GM04503 (cell line): ENCODE data around the gene NUDCD2.

ENCODE experiments used
- DNase-seq: peaks from one replicate; pipeline ENCODE4 v3.0.0-alpha.2; 2012; ENCODE audit warnings: low read depth

Gene NUDCD2, protein sequence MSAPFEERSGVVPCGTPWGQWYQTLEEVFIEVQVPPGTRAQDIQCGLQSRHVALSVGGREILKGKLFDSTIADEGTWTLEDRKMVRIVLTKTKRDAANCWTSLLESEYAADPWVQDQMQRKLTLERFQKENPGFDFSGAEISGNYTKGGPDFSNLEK

DNA sequence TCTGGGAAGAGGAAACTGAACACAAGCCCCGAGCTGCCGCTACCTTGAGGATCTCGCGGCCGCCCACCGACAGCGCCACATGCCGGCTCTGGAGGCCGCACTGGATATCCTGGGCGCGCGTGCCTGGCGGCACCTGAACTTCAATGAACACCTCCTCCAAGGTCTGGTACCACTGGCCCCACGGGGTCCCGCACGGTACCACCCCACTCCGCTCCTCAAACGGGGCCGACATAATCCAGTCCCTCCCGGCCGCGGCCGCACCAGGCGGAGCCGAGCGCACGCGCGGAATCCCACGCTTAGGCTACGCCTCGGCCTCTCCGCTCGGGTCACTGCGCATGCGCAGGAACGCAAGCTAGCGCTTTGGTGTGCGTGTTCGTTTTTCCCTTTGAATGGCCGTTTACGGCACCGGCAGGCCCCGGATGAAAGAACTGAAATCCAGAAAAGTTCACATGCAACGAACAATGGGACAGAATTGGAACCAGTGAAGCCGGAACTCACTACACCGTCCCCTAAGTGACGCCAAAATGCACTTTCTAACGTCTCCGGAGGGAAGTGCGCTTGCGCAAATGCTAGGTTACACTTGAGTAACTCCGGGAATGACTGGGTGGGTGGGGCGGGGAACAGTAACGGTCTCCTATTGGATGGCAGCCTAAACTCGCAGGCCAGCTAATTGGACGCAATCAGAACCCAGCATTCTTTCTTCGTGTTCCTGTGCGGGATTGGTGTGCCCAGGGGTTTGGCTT lies at the start of gene NUDCD2:
TSS of gene NUDCD2 (minus strand) at position 284 of the 743 bp plus-strand sequence. CDS start at position 232, 52 bp downstream.
- DNase-seq: peak; percentile 94

DNA sequence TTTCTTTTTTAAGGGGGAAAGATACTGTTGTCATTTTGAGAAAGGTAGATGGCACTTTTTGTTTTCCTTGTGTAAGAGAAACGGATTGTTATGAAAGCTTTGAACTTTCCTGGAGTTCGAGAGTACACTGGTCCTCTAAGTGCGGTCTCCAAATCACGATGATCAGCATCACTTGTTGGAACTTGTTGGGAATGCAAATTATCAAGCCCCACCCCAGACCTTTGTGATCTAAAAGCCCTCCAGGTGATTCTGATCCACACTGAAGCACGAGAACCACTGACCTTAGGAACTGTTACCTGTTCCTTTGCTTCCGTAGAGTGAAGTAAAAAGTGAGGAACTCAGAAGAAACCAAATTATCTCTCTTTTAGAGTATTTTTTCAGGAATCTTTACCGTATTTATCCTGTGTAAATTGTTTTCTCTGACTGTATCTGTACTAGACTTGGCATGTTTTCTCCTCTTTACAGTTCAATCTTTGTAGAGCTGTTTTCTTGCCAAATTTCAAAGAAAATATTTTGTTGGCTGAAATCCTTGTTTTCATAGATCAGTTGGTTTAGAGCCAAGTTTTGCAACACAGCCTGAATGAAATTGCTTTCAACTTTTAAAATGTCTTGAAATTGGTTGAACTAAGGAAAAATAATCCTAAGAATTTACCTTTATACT lies 49.5 kb upstream of the NUDCD2 start:
- DNase-seq: no peak

DNA sequence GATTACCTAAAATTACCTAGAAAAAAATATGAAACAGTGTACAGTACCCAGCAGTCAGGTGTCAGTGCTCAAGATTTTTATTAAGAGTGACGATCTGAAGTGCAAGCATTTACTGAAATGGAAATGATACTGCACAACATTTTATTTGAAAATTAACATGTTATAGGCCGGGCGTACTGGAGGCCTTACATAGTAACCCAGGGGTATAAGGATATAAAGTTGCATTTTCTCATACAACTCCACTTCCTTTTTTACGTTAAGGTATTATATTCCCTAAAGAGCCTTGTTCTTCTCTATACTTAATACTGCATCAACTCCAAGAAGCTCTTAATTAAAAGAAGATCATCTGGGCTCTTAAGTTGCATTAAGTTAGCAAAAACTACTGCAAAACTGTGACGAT lies 48.9 kb upstream of the NUDCD2 start:
- DNase-seq: no peak

DNA sequence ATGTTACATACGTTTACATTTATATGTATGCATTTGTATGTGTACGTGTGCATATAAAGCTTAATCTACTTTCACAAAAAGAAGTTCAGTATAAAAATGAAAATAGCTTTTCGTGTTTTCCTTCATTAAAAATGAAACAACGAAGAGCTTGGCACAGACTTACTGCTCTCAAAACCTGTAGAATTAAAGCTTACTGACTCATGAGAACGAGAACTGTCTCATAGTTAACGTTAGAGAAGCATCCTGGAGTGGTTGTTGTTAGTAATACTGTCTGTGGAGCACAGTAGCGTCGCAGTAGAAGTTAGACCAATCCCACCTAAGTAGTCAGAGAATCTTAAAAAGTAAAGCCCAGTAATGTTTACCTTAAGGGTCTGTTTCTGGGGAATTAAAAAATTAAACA lies 46.8 kb upstream of the NUDCD2 start:
- no peak for DNase-seq

DNA sequence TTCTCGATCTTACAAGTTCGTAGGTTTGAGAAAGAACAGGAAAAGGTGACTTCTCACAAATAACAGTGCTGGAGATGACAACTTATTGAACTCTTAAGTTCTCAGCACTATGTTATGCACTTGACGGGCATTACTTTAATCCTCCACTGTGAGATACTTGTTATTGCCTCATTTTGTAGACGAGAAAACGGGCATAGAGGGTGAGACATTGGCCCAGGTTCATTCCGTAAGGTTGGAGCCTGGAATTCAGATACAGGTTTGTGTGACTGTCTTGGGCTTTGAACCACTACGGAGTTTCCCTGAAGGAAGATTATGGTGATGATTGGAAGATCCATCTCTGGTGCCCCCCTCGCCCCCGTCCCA lies 46.2 kb upstream of the NUDCD2 start:
- no peak for DNase-seq

DNA sequence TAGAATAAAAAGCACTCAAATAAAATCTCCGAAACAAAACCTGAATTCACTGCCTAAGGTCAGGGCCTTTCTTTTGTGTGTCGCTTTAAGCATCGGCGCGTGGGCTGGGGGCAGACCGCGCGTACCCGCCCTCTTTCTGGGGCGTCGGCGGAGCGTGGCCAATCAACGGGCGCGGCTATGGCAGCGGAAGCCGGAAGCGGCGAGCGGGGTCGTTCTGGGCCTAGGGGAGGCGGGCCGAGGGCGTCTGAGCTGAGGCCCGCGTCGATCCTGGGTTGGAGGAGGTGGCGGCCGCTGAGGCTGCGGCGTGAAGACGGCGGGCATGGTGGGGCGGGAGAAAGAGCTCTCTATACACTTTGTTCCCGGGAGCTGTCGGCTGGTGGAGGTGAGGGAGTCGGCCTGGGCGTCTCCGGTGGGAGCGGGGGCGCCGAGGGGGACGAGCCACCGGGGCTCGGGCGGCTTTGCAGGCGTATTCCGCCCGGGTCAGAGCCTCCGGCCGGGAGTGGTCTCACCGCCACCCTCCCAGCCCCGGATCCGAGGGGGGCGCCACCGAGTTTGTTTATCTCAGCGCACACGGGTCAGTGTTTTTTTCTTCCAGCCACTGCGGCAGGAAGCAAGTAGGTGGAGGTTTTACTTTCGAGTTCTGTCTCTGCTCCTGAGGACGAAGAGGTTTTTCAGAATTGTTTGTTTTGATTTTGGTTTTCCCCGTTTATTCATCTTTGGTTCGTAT lies 45.6 kb upstream of the NUDCD2 start, which contains the start of gene MAT2B:
TSS of gene MAT2B (plus strand) at position 252 of the 727 bp plus-strand sequence. CDS start at position 320, 68 bp downstream.
- DNase-seq: no peak

DNA sequence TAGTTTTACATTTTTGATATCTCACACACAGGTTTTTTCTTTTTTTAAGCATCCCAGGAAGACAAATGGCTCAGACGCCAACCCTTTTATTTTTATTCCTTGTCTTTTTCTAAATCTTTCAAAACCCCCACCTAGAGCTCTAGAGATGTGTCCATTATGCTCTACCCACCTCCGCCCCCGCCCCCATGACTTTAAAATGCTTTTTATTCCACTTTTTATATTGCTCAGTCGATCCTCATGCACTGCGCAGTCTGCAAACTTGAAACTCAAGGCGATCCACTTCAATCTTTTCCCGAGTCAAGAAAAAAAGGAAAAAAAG lies 45.1 kb upstream of the NUDCD2 start:
- DNase-seq: no peak

DNA sequence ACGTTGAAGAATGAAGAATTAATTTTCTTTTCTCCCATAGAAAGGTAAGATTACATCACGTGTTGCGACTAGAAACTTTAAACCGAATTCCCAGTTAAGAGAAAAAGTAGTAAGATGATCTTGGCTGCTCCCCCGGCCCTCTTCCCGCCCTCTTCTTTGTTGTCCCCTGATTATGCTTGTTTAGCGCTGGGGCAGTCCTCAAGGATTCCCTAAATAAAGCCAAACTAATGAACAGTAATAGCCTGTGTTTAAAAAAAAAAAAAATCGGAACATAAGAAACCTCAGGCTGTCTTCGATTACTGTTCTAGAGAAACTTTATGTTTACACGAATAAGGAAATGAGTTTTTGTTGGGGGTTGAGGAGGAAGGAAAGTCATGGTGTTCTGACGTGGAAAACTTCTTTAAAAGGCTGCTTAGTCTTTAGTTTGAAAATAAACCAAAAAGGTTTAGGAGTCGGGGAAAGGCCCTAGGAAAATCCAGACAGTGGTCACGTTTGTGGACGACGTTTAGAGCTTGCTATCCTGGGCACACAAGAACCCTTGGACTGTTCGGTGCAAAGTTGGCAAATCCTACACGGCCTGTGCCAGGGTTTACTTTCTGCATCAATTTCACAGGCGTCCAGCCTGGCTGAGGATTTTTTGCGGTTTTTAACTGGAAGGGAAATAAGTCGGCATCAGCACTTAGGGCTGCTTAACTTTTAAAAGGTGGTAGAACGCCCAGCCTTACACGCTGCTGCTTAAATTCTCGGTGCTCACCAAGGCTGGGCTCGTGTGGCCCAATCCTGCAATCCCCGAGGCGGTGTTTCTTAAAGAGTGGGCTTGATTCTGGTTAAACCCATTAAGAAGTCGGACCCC lies 44.4 kb upstream of the NUDCD2 start:
- DNase-seq: no peak

DNA sequence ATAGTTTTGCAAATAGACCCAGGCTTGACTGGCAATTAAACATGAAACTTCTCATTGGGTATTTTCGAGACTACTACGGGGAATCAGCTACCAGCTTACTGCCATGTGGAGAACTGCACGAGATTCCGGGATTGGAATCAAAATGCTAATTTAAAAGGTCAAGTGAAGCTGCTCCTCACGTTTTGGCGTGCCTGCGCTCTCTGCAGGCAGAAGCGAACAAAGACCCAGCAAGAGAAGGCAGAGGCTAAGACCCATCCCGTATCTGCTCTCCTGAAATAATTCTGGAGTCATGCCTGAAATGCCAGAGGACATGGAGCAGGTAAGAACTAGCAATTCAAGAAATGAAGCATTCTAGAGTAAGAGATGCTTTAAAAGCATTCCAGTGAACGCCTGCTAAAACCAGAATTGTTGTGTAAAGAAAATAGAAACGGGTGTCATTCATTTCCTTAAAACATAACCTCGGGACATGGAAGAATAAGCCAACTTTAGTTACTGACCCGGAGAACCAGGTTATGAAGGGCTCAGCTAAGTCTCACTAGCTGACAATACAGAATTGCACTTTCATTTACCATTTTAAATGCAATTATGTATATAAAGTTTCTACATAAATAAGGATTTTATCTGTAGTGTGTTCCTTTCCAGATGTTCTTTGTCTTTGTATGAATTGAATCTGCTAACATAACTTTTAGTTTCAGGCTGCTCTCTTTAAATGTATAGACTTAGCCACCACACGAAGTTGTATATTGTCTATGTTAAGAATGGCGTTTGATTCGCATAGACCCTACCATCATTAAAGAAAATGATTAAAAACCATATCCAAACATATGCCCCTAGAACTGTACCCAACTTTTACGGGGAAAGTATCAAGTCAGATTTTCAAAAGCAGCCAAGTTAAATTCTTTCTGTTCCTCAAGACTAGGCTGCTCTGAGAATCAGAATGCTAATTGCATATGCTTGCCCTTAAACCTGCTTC lies 43.5 kb upstream of the NUDCD2 start:
- no peak for DNase-seq

DNA sequence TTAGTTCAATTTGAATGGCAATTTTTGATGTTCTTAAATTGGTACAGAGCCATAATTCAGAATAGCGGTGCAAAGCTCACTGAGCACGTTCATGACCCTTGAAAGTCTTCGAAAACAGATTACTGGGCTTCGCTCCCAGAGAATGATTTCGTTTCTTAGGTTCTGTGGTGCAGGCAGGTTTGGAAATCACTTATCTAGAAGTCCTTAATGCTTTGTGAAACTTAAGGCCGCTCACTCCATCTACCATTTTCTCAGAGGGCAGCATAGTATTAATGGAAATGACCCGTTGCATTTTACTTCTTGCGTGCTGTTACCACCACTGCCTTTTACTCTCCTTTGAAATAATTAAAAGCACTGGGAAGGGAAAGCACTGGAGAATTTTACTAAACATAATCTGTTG lies 42.6 kb upstream of the NUDCD2 start:
- no peak for DNase-seq

DNA sequence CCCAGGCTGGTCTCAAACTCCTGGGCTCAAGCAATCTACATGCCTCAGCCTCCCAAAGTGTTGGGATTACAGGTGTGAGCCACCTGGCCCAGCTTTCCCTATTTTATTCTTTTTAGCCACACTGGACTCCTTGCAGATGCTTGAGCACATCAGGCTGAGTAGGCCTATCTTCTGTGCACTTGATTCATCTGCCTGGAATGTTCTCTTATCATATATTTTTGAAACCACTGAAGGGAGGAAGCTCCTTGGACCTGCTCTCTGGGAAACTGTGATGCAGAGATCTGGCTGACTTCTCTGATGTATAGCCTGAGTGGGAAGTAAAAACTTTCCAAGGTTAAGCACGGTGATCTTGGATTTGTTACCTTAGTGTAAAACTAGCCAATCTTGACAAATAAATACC lies 39.0 kb upstream of the NUDCD2 start:
- DNase-seq: no peak

DNA sequence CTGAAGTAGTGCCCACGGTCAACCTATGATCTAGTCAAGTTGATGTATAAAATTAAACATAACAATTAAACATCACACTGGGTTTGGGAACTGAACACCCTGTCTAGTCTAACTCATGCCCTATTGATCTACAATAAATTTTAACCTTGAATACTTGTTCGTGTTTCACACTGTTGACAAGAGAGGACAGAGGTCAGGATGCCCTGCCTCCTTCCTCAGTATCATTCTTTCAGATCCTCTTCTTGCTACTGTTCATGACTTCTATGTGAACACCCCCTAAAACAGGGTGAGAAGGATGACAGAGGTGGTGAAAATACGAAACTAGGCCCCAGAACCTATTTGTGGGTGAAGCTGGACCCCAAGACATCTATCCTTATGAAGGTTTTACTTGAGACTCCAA lies 37.4 kb upstream of the NUDCD2 start:
- no peak for DNase-seq

DNA sequence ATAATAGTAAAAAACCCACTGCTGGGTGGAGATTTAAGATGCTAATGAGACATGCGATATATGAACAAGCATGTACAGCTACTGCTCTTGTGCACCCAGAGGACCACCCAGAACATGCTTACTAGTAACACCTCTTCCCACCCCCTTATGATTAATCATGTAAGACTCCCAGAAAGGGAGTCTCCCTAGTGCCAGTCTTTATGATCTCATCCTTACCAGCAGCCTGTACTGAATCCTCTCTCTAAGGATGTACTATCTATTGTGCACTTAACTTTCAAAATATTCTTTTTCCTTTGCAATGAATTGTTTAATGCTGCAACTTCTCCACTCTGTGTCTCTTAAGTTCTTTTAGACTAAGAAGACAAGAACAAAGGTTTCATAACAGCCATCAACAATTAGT lies 36.4 kb upstream of the NUDCD2 start:
- DNase-seq: no peak

DNA sequence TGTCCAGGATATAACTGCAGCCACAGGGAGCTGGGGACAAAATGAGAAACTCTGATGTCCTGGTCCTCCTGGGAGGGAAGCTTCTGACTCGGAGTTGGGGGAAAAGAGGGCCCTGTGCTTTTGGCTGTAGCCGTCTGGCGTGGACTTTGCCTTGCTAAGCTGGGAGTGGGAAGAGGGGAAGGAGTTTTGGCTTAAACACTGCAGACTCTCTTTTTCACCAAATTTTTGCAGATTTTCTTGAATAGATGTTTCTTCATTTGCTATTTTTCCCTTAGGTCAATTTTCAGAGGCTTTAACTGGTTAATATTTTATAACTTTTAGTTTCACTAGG lies 29.8 kb upstream of the NUDCD2 start:
- DNase-seq: no peak

DNA sequence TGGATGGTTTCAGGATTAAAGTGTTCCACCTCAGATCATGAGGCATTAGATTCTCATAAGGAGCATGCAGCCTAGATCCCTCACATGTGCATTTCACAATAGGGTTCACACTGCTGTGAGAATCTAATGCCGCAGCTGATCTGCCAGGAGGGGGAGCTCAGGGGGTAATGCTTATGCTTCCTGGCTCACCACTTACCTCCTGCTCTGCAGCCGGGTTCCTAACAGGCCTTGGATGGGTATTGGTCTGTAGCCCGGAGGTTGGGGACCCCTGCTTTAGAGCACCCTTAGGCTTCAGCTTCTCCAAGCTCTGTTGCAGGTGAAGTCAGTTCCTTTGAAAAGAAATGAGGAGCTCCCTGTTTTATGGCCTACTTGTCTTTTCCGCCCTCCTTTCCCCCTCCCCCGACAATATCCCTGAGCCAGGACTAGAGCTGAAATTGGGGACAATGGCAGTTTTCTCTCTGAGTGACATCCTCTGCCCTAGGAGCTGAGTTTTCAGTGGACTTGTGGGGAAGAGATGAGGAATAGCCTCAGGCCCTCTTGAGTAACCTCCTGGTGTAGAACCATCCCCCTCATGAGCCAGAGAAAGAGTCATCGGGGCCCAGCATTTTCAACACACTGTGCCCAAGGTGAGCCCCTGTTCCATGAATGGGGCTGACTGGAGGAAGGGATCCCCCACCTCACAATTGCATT lies 29.3 kb upstream of the NUDCD2 start:
- DNase-seq: no peak

DNA sequence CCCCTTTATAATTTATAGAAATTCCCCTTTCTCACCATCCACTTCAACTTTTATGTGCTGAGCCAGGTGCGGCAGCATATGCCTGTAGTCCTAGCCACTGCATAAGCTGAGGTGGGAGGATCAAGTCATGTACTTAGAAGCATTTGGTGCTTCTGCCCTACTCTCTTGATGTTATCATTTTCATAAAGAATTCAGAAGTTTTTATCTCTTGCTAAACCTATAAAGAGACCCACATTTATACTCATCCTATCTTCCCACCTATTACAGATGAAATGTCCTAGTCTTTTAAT lies 19.0 kb upstream of the NUDCD2 start:
- DNase-seq: no peak

DNA sequence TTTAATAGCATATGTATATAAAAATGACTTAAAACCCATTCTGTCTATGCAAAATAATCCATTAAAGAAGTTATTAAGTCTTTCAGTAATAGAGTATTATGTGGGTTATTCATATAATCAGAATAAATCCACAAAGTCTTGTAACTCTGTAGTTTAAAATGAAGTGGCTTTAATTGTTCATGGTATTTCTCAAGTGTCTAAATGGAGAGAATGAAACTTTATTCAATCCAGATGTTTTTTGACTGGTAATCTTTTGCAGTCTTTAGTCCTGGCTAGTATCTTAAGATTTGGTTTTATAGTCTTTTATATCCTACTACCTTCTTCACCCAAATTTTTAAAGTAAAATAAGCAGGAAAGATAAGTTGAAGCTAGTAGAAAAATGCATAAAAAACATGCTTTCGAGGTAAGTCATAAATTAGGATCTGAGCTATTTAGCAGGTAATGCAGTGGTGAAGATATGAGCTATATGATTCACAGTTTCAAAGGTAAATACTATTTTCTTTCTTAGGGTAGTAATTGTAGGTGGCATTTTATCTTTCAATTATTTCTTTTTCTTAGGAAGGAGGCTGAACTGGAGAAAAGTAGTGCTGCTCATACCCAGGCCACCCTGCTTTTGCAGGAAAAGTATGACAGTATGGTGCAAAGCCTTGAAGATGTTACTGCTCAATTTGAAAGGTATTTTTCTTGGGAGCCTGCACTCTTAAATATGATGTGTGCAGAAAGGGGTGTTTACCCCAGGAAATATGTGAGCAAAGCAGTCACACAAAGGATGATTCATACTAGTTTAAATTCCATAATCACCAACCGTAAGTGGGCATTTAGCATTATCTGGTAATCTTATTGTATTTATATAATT lies 18.5 kb upstream of the NUDCD2 start:
- DNase-seq: no peak

DNA sequence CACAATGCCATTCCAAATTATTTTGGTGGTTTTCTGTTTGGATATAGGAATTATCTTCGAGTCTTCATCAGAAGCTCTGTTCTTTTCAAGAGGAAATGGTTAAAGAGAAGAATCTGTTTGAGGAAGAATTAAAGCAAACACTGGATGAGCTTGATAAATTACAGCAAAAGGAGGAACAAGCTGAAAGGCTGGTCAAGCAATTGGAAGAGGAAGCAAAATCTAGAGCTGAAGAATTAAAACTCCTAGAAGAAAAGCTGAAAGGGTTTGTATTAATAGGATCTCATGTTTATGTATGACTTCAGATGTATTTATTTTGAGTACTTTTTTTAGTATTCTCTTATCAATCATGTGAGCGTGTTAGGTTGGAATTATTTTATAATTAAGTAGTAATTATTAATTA lies 15.5 kb upstream of the NUDCD2 start:
- no peak for DNase-seq

DNA sequence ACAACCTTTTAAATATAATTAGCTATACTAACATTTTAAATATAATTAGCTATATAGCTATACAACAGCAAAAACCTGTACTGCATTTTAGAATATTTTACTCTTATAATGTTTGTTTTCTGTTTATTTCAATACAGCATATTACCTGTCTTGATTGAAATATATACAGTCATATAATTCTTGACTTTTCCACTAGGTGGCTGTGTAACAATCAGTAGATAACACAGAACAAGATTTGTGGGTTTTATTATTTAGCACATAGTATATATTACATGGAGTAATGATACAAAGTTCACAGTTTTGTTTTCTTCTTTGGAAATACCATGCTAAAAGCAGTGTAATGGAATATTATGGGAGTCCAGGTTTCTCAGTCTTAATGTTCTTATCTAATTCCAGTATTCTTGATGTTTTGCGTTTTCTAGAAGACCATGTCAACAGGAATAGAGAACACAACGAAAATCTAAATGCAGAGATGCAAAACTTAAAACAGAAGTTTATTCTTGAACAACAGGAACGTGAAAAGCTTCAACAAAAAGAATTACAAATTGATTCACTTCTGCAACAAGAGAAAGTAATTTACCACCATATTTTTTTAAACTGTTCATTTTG lies 13.8 kb upstream of the NUDCD2 start:
- no peak for DNase-seq
